ENCODE results near the gene EPRS1.
"Not testable (repeated sequence)": the region's sequence is repeated elsewhere in the genome, so short reads cannot be mapped to it uniquely, and the experiment has no call there.

The EPRS1 gene

GRCh38 chr1:220037810-220038209 lies 8.5 kb downstream of the EPRS1 start:
- DNase-seq, result not testable (repeated sequence)

- no peak for DNase-seq
These were observed 13.4 kb downstream of the EPRS1 start for GRCh38 chr1:220032911-220033310.

GRCh38 chr1:220031287-220031686 lies 15.0 kb downstream of the EPRS1 start:
- DNase-seq, result no peak

GRCh38 chr1:220028346-220028895 lies 17.9 kb downstream of the EPRS1 start:
- no peak for DNase-seq

GRCh38 chr1:220019071-220019470 lies 27.2 kb downstream of the EPRS1 start:
- DNase-seq, result no peak

GRCh38 chr1:220013497-220013896 lies 32.8 kb downstream of the EPRS1 start:
- no peak for DNase-seq

GRCh38 chr1:220012259-220012658 lies 34.0 kb downstream of the EPRS1 start:
- no peak for DNase-seq

GRCh38 chr1:220011620-220012019 lies 34.7 kb downstream of the EPRS1 start:
- DNase-seq, result no peak

- no peak for DNase-seq
These were observed 38.9 kb downstream of the EPRS1 start for GRCh38 chr1:220007438-220007837.

GRCh38 chr1:220005489-220005888 lies 40.8 kb downstream of the EPRS1 start:
- no peak for DNase-seq

GRCh38 chr1:220003610-220004299 lies 42.5 kb downstream of the EPRS1 start:
- no peak for DNase-seq

- no peak for DNase-seq
These were observed 43.3 kb downstream of the EPRS1 start for GRCh38 chr1:220003015-220003414.

GRCh38 chr1:220001095-220001501 lies 45.2 kb downstream of the EPRS1 start:
- DNase-seq, result no peak

- no peak for DNase-seq
These were observed 46.5 kb downstream of the EPRS1 start for GRCh38 chr1:219999821-220000220.

Measured in NCI-H1048 (cell line).